GM12873 (cell line): ENCODE results near the gene HNRNPA3.

Source experiments
- TF ChIP-seq, protein P1 (sequence below): IDR thresholded peaks from 2 replicates; pipeline ENCODE4 v1.5.1; 2012; ENCODE audit warnings: low read depth, mild to moderate bottlenecking, moderate library complexity, low read length, control low read depth; ENCODE audit not compliant: insufficient read depth; ENCODE audit errors: missing control alignments

HNRNPA3 gene

GRCh38 chr2:177235855-177236437 is 23.4 kb downstream of the HNRNPA3 start:
- TF ChIP-seq, protein P1, sequence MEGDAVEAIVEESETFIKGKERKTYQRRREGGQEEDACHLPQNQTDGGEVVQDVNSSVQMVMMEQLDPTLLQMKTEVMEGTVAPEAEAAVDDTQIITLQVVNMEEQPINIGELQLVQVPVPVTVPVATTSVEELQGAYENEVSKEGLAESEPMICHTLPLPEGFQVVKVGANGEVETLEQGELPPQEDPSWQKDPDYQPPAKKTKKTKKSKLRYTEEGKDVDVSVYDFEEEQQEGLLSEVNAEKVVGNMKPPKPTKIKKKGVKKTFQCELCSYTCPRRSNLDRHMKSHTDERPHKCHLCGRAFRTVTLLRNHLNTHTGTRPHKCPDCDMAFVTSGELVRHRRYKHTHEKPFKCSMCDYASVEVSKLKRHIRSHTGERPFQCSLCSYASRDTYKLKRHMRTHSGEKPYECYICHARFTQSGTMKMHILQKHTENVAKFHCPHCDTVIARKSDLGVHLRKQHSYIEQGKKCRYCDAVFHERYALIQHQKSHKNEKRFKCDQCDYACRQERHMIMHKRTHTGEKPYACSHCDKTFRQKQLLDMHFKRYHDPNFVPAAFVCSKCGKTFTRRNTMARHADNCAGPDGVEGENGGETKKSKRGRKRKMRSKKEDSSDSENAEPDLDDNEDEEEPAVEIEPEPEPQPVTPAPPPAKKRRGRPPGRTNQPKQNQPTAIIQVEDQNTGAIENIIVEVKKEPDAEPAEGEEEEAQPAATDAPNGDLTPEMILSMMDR = no peak

DNA sequence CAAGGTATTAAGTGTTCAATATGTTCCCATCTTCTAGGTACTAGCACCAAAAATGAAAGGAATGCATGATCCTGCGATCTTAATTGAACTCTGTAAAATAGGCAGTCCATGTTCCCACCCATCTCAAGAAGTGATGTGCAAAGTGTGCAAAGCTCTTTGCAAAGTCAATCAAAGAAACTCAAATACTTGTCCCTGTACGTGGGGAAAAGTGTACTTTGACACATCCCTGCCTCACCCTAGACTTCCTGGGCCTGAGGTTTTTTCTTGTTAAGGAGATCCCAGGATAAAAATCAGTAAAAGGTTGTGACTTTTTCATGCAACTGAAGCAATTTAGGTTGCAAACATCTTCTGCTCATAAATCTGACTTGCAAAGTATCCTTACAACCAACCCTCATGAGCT is 25.3 kb downstream of the HNRNPA3 start:
- TF ChIP-seq, protein P1 = no peak

- TF ChIP-seq, protein P1 = no peak
Measured at GRCh38 chr2:177239053-177239452, 26.5 kb downstream of the HNRNPA3 start.

DNA sequence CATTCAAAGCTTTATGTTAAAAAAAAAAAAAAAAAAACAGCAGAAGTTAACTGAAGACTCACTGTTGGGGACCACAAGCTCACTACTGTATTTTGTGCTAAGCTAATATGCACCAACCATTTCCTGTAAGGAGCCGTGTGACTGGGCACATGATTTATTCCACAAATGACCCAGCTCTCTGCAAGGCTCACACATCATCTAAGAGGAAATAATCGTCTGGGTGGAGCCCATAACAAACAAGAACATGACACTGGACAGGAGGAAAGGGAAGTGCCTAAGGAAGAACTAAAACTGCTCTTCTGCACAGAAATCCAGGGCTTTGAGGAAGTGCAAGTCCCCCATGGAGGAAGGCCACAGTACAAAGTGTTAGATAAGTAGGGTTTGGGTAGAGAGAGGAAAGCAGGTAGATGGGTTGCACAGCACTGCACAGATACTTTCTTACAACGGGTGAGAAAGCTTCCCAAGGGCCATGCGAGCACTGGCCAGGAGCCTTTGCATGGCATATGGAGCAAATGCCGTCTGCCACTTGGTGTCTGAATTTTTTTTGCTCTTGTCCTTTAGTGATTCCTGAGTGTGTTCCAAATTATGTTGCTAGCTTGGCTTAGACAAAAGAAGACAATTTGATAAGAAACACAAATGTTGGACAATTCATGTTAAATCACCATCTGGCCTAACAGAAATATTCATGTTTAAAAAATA is 27.5 kb downstream of the HNRNPA3 start:
- TF ChIP-seq, protein P1 = no peak

DNA sequence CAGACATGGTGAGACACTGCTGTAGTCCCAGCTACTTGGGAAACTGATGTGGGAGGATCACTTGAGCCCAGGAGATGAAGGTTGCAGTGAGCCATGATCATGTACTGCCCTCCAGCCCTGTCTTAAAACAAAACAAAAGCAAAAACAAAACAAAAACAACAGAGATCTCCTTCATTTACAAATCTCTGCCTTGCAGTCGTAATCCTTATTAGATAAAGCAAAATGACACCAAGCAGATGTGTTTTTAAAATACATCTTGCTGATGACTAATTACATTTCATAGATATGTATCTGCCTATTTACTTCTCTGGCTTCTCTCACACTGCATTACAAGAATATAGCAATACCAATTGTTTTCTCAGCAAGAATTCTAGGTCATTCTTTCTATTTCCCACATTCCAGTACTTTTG is 29.1 kb downstream of the HNRNPA3 start:
- TF ChIP-seq, protein P1 = no peak

GRCh38 chr2:177242121-177242987 is 29.8 kb downstream of the HNRNPA3 start:
- TF ChIP-seq, protein P1 = no peak

GRCh38 chr2:177243073-177243472 is 30.5 kb downstream of the HNRNPA3 start:
- TF ChIP-seq, protein P1 = no peak
